ENCODE measurements around the gene ANKRD22.

The ANKRD22 gene

GRCh38 chr10:88865281-88865876 lies 13.7 kb upstream of the ANKRD22 start:
- no peaks in the 10 kb centered on the region for H3K27me3 ChIP-seq (ENCODE audit: insufficient read depth, low read length)
- TF ChIP-seq CTCF (IDR thresholded peaks at IDR 0.05; ENCODE audit: low read length) (no peak; the same call in 1 of the 2 replicates), EZH2 (IDR thresholded peaks at IDR 0.05; ENCODE audit: borderline replicate concordance, low read length) (no peak)

GRCh38 chr10:88861036-88861435 lies 9.4 kb upstream of the ANKRD22 start:
- Histone ChIP-seq H3K9me2 (ENCODE audit: low read depth, low read length) (no peaks in the 10 kb centered on the region), H3K27me3 (ENCODE audit: insufficient read depth, low read length) (no peaks in the 10 kb centered on the region), H3K4me3 (ENCODE audit: low read depth, low read length, poor library complexity, severe bottlenecking) (no peak overlapping the region), H3F3A (ENCODE audit: insufficient read depth, low read length) (no peaks in the 10 kb centered on the region), H3K36me3 (ENCODE audit: insufficient read depth, low read length) (no peaks in the 10 kb centered on the region), H3K27ac (ENCODE audit: low read depth, low read length, poor library complexity, severe bottlenecking) (no peak overlapping the region), H3K9ac (ENCODE audit: low read length) (no peak overlapping the region), H4K20me1 (ENCODE audit: insufficient read depth, low read length) (no peaks in the 10 kb centered on the region), H3K9me3 (ENCODE audit: low read length) (no peaks in the 10 kb centered on the region), H2AFZ (ENCODE audit: low read length) (no peak overlapping the region), H3K4me2 (ENCODE audit: low read length) (no peak overlapping the region), H3K79me2 (ENCODE audit: insufficient read depth, low read length) (no peaks in the 10 kb centered on the region), H3K4me1 (ENCODE audit: insufficient read depth, low read length, severe bottlenecking) (no peaks in the 10 kb centered on the region)
- TF ChIP-seq CTCF (IDR thresholded peaks at IDR 0.05; ENCODE audit: low read length) (no peak), EZH2 (IDR thresholded peaks at IDR 0.05; ENCODE audit: borderline replicate concordance, low read length) (no peak)

More at GRCh38 chr10:88865281-88865876, 13.7 kb upstream of the ANKRD22 start:
- no peak overlapping the region for H3K4me3 ChIP-seq (ENCODE audit: low read depth, low read length, poor library complexity, severe bottlenecking)
- H3K4me1 ChIP-seq (ENCODE audit: insufficient read depth, low read length, severe bottlenecking), result no peaks in the 10 kb centered on the region
- H3K9me2 ChIP-seq (ENCODE audit: low read depth, low read length), result no peaks in the 10 kb centered on the region
- no peak overlapping the region for H3K27ac ChIP-seq (ENCODE audit: low read depth, low read length, poor library complexity, severe bottlenecking)
- H3K9me3 ChIP-seq (ENCODE audit: low read length), result no peaks in the 10 kb centered on the region
- H4K20me1 ChIP-seq (ENCODE audit: insufficient read depth, low read length), result no peaks in the 10 kb centered on the region
- H3K36me3 ChIP-seq (ENCODE audit: insufficient read depth, low read length), result no peaks in the 10 kb centered on the region
- no peak overlapping the region for H3K4me2 ChIP-seq (ENCODE audit: low read length)
- no peak overlapping the region for H3K9ac ChIP-seq (ENCODE audit: low read length)
- no peak overlapping the region for H2AFZ ChIP-seq (ENCODE audit: low read length)
- no peaks in the 10 kb centered on the region for H3K79me2 ChIP-seq (ENCODE audit: insufficient read depth, low read length)
- H3F3A ChIP-seq (ENCODE audit: insufficient read depth, low read length), result no peaks in the 10 kb centered on the region

GRCh38 chr10:88858491-88858890 lies 6.8 kb upstream of the ANKRD22 start:
- Histone ChIP-seq H3K36me3 (ENCODE audit: insufficient read depth, low read length) (no peaks in the 10 kb centered on the region), H3K4me3 (ENCODE audit: low read depth, low read length, poor library complexity, severe bottlenecking) (no peak overlapping the region), H3F3A (ENCODE audit: insufficient read depth, low read length) (no peaks in the 10 kb centered on the region), H3K4me1 (ENCODE audit: insufficient read depth, low read length, severe bottlenecking) (no peaks in the 10 kb centered on the region), H3K4me2 (ENCODE audit: low read length) (no peak overlapping the region), H3K27ac (ENCODE audit: low read depth, low read length, poor library complexity, severe bottlenecking) (no peak overlapping the region), H3K79me2 (ENCODE audit: insufficient read depth, low read length) (no peaks in the 10 kb centered on the region), H3K9me2 (ENCODE audit: low read depth, low read length) (no peaks in the 10 kb centered on the region), H4K20me1 (ENCODE audit: insufficient read depth, low read length) (no peaks in the 10 kb centered on the region), H3K27me3 (ENCODE audit: insufficient read depth, low read length) (no peaks in the 10 kb centered on the region), H3K9me3 (ENCODE audit: low read length) (no peaks in the 10 kb centered on the region), H2AFZ (ENCODE audit: low read length) (no peak overlapping the region), H3K9ac (ENCODE audit: low read length) (no peak overlapping the region)
- TF ChIP-seq EZH2 (IDR thresholded peaks at IDR 0.05; ENCODE audit: borderline replicate concordance, low read length), result no peak
- no peak for TF ChIP-seq CTCF (IDR thresholded peaks at IDR 0.05; ENCODE audit: low read length)

Data from OCI-LY1 (cell line).